Fibroblast of skin of right quadriceps (primary cell): ENCODE results near the gene CDH13.

Experiments
- DNase-seq: peaks from one replicate; pipeline ENCODE4 v3.0.0-alpha.2; 2013

Gene CDH13

GRCh38 chr16:83743720-83744119 lies 1117.0 kb downstream of the CDH13 start:
- DNase-seq, result no peak

GRCh38 chr16:83744441-83744981 lies 1117.7 kb downstream of the CDH13 start:
- DNase-seq, result peak; percentile 26

- DNase-seq, result no peak
Measured at GRCh38 chr16:83746611-83747010, 1119.8 kb downstream of the CDH13 start.

DNA sequence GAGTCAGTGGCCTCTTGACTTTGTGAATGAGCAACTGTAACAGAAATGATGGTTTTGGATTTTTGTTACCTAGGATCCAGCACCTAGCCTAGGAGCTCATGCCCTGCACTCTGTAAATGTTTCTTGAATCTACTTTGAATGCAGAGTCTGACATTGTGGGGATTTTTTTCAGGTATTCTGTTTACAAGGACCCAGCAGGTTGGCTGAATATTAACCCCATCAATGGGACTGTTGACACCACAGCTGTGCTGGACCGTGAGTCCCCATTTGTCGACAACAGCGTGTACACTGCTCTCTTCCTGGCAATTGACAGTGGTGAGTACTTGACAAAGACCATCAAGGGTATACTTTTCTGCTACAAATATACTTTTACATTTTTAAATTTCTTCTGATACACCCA lies 1121.2 kb downstream of the CDH13 start:
- DNase-seq, result no peak

GRCh38 chr16:83755391-83755790 lies 1128.6 kb downstream of the CDH13 start:
- DNase-seq, result no peak

GRCh38 chr16:83762141-83762991 lies 1135.6 kb downstream of the CDH13 start:
- no peak for DNase-seq

GRCh38 chr16:83762992-83763358 lies 1136.2 kb downstream of the CDH13 start:
- no peak for DNase-seq

DNA sequence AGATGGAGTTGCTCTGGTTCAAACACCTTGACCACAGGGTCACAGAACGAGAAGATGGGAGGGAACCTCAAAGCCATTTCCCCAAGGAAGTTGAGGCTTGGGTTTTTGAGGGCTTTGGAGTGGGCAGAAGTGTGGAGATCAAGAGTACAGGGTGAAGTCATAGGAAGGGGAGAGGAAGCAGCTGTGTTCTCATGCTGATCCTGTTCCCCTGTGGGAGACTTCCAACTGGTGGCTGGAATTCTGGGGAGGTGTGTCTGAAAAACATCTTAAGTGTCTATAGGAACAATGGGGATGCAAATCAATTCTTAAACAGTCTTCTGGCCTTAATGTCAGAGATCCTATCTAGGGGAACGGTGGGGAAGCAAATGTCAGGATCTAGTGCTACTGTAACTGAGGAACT lies 1142.2 kb downstream of the CDH13 start:
- DNase-seq, result no peak

DNA sequence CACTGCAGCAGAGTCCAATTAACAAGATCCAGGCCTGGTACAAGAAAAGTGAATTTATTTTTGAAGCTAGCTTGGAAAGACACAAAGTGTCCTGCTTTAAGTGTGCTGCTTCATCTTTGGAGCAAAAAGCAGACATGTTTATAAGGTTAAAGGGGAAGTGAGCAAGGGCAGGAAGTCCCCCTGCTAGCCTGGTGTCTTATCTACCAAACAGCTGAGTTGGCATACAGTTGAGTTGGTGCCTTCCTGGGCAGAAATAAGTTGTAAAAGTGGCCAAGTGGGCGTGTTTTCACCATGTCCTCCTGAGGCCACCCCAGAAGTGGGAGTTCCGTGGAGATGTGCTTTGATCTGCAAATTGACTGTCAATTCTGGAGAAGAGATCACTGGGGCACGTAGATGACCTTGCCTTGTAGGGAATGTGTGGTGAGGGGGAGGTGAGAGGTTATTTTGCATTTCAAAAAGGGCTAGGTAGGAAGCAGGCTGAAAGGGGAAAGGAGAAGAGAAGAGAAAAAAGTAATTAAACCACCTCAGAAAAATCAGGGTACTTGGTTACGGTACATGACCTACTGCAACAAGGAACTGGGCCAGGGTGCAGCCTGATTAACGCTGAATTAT lies 1142.7 kb downstream of the CDH13 start:
- DNase-seq, result no peak

- DNase-seq, result no peak
Measured at GRCh38 chr16:83771306-83771942, 1144.7 kb downstream of the CDH13 start.

DNA sequence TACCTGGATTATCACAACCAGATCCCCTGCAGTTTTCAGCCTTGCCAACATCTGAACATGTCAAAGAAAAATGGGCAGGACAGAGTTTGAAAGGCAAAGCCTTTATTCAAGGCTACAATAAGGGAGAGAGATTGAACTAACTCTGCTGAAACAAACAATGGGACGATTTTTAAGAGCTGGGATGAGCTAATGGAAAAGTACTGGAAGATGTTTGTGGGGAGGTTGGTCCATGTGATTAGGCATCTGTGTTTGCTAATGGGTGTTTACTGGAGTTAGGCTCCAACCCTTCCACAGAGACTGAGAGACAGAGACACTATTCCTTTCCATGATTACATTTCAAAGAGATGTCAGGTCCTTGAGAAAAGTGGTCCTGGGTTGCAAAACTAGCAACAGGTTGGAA lies 1146.0 kb downstream of the CDH13 start:
- DNase-seq, result no peak

- no peak for DNase-seq
Measured at GRCh38 chr16:83774066-83774465, 1147.3 kb downstream of the CDH13 start.

- DNase-seq, result no peak
Measured at GRCh38 chr16:83776944-83777343, 1150.2 kb downstream of the CDH13 start.

DNA sequence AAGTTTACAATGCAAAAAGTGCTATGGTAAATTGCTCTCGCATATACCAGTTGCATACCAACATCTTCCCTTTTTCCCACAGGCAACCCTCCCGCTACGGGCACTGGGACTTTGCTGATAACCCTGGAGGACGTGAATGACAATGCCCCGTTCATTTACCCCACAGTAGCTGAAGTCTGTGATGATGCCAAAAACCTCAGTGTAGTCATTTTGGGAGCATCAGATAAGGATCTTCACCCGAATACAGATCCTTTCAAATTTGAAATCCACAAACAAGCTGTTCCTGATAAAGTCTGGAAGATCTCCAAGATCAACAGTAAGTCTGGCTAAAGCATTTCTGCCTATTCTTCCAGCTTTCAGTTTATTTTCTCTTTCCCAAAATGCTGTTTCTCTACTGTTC lies 1153.1 kb downstream of the CDH13 start:
- peak; percentile 54 for DNase-seq

- no peak for DNase-seq
Measured at GRCh38 chr16:83785455-83785854, 1158.7 kb downstream of the CDH13 start.

DNA sequence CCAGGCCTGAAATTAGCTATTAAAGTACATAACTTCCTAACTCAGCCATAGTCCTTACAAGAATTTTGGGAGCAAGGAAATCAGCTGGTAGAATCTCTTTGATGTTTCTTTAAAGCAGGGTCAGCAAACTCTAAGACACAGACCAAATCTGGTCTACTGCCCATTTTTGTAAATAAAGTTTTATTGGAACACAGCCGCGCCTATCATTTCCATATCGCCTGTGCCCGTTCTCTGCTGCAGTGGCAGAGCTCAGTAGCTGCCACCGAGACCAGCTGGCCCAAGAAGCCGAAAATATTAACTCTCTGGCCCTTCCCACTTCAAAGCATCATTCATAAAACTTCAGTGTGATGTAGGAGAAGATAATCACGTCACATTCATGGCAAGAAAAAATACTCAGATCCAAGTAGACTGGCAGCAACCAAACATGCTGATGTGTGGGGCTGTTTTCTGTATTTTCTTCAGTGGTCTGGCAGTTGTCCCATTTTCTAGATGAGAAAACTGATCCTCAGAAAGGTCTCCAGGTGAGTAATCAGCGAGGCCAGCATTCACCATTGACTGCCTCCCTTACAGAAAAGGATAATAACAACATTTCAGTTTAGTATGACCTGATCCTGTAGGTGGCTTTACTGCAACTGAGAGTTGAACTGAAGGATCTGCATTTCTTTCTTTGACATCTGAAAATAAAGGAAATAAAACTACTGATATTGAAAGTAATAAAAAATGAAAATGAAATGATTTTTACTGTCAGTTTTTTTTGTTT lies 1163.1 kb downstream of the CDH13 start:
- no peak for DNase-seq

DNA sequence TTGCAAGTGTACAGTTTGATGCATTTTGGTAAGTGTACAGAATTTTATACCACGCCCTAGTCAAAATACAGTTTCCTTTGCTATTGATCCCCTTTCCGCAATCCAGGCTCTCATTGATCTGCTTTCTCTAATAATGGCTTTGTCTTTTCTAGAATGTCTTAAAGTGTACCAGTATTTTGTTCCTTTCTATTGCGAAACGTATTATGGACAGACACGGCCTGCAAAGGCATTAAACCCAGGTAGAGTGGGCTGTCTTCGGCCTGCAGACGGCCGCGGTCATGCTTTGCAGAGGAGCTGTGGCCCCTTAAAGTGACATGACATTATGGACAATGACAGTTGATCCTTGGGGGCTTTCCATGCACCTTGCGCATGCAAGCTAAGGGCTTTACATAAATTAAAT lies 1165.1 kb downstream of the CDH13 start:
- DNase-seq, result no peak

GRCh38 chr16:83792391-83792790 lies 1165.6 kb downstream of the CDH13 start:
- no peak for DNase-seq

- DNase-seq, result no peak
Measured at GRCh38 chr16:83793179-83793578, 1166.4 kb downstream of the CDH13 start.

DNA sequence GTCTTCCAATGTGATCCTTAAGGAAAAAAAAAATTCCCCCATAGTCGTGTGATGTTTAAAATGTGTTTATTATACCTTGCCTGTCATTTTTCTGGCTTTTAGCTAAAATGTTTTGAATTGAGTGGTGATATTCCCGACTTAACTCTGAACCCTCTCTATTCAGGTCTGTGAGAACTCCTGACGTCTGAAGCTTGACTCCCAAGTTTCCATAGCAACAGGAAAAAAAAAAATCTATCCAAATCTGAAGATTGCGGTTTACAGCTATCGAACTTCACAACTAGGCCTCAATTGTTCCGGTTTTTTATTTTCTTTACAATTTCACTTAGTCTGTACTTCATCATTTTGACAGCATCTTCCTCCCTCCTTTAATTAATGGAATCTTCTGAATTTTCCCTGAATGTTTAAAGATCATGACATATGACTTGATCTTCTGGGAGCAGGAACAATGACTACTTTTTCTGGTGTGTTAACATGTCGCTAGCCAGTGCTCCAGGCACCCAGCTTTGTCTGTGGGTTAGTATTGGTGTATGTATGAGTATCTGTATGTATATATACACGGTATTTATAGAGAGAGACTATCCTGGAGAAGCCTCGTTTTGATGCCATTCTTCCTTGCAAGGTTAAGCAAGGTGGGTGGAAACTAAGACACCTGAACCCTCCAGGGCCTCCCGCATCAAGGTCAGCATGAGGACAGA lies 1168.2 kb downstream of the CDH13 start:
- DNase-seq, result no peak

DNA sequence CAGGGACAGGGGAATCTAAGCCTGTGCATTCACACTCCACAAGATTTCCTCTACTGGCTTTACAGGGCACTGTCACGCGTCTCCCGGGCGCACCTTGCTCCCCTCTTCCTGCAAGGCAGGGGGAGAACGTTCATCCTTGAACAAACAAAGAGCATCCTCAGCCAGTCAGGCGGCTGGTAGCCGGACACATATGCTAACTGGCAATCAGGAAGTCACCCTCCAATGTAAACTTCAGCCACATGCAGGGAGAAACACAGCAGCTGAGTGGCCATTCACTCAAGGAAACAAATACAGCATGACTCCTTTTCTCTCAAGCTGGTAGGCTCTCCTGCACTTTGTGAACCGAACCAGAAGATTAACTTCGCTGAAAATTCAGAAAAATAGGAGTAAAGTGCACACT lies 1170.2 kb downstream of the CDH13 start:
- no peak for DNase-seq

DNA sequence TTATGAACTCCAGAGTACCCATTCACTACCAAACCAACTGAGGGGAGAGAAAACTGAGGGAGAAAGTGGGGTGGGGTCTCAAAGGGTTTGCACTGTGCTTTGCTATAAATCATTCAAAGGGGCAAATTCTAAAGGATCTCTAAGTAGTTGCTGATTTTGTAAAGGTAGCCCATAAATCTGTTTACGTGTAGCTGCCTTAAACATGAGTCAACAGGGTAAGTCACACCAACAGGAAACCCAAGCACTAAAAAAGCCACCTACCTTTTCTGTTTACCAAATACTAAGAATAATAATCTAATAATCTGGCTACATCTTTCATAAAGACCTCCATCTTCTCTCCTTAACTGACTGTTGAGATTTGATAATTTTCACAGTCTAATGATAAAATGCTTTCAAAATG lies 1172.6 kb downstream of the CDH13 start:
- no peak for DNase-seq

- peak; percentile 85 for DNase-seq
Measured at GRCh38 chr16:83802135-83802534, 1175.4 kb downstream of the CDH13 start.
